ENCODE data around the gene TMIGD2.

DNA sequence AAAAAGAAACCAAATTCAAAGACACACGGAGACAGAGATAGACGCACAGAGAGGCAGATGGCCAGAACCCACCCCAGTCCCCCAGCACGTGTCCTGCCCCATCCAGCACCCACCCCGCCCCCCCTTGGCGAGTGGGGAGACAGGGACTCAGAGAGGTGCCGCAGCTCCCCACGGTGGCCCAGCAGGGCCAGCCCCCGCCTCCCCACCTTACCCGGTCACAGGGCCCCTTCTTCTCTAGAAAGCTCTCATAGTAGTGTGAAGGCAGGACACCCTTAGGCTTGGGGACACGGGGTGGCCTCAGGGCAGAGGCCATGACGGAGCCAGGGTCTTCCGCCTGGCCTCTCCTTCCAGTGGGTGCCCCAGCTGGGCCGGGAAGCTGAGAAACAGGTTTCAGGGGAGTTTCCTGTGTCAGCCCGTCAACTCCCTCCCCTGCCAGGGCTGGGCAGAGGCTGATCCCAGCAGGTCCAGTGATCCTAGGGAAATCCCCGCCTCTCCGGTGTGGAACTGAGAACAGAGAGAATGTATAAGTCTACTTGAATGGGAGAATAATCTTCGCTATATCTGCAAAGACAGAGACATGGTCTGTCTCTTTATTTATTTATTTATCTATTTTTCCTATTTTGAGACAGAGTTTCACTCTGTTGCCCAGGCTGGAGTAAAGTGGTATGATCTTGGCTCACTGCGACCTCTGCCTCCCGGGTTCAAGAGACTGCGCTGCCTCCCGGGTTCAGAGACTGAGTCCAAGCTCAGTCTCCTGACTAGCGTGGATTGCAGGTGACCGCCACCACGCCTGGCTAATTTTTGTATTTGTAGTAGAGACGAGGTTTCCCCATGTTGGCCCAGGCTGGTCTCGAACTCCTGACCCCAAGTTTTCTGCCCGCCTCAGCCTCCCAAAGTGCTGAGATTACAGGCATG lies 36.5 kb upstream of the TMIGD2 start, which contains the start of gene STAP2:
- TF ChIP-seq GATA3 (IDR thresholded peaks at IDR 0.05; ENCODE audit: low read depth, low read length): no peak
- TF ChIP-seq GATA2 (IDR thresholded peaks at IDR 0.05; ENCODE audit: low read depth, low read length): no peak

Measured in SH-SY5Y (cell line).